Measurements from ENCODE around the gene UBXN2A.
A peak's percentile ranks its signal among the peaks of the same experiment; 100 is the strongest.

The UBXN2A gene

DNA sequence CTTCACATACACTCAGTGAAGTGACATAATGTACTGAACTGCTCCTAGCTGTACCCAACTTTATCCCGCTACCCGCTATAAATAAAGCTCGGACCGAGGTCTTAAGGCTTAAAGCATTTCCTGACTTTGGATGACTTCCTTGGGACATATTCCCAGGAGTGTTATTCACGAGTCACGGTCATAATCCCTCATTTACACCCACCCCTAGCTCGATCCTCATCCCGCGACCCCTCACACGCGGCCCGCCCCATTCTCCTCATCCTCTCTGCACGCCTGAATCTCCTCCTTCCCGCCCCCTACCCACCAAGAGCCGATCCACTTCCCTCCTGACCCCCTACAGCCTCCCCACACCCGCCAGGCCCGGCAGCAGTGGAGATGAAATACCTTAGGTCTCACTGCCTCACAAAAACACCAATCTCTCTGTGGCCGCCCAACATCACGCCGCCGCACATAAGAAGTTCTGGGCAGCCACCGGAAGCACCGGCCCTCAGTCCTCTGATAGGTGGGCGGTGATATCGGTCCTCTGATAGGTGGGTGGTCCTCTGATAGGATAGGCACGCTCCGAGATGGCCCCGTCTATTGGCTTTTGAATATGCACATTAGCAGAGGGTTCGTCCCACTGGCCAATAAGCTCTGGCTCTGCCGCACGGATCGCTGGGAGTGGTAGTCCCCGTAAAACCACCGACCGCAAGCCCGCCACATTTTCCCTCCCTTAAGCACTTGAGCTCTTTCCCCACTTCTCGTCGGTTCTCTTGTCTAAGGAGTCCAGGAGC lies 106.9 kb downstream of the UBXN2A start, which contains the start of gene WDCP:
Gene WDCP, minus strand, starts transcription at position 462 of the 773 bp plus-strand sequence. CDS start 7,897 bp downstream, outside the sequence.
- DNase-seq, result peak; percentile 100

DNA sequence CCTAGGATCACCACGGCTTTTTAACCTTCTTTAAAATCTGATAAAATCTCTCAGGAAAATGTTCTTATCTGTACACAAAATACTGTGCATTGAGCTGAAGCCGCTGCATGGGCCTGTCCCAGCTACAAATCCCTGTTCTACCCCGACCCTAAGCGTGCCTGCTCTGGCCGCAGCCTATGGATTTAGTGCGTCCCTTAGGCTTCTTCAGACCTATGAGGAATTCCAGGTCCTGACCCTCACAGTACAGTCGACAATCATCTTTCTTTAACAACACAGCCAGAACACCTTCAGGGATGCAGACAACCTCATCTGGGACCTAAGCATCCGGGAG lies 107.4 kb downstream of the UBXN2A start:
- no peak for DNase-seq

DNA sequence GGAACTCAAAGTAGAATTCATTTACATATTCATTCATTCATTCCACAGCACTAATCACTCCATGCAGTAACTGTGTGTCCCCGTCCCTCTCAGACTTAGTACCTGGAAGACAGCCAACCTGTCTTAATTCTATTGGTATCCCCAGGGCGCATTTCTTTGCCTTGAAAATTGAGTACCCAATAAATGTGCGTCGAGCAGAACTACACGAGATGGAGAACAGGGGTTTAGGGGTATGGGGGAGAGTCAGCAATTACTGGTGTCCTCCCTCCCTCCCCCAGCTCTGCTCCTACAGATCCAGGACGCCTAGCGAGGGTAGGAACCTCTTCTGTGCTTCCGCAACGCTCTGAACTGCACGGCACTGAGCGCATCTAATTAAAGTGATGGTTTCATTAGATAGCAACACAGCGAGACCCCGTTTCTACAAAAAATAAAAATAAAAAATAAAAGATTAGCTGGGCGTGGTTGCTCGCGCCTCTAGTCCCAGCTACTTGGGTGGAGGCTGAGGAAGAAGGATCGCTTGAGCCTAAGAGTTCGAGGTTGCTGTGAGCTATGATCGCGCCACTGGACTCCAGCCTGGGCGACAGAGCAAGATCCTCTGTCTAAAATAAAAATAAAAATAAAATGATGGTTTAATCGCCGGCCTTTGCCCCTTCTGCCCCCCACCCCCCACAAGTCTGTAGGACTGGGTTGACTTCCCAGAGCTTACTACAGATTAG lies 108.7 kb downstream of the UBXN2A start:
- peak; percentile 51 for DNase-seq

- peak; percentile 87 for DNase-seq
Measured at GRCh38 chr2:24049485-24050021, 109.3 kb downstream of the UBXN2A start, which contains the start of gene FKBP1B. TSS of gene FKBP1B (plus strand) at chr2:24049741. CDS start at chr2:24049850, 109 bp downstream.

- peak; percentile 39 for DNase-seq
Measured at GRCh38 chr2:24050041-24050979, 110.0 kb downstream of the UBXN2A start.

GRCh38 chr2:24051833-24052232 lies 111.6 kb downstream of the UBXN2A start:
- no peak for DNase-seq

GRCh38 chr2:24052951-24053350 lies 112.7 kb downstream of the UBXN2A start:
- DNase-seq, result no peak

All from hematopoietic multipotent progenitor cell treated with erythropoietin and hydrocortisone succinate and interleukin-3 and kit ligand, for 4 days (in vitro differentiated cells).